ENCODE results near the gene ZNF784. TPM values are rescaled to one million over a fixed set of nuclear protein-coding genes. Genes with fewer than 3 reads are reported as not detected.

The ZNF784 gene, protein sequence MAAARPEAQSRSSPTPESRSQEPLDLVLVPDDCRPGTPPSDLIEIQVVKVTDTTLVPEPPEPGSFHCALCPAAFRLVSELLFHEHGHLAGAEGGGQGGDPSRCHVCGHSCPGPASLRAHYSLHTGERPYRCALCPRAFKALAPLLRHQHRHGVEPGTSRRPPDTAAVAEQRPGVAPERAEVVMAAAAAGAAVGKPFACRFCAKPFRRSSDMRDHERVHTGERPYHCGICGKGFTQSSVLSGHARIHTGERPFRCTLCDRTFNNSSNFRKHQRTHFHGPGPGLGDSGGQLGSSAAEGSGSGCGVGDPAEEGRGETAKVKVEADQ
- total RNA-seq (2021), result 9.9 to 12.1 TPM (median 11.4 TPM) in 3 replicates
- percentile 56 among the genes with signal in this experiment for Bru-seq, nascent RNA
- long read RNA-seq, experiment 1, transcript ZNF784-201 (2 exons, 2,021 nt), result major isoform, 27 of 34 reads
- long read RNA-seq, experiment 1, partial matches to known transcripts, result 5 of 34 reads
- long read RNA-seq, experiment 1, other reads (novel, unspliced or antisense), result 0 of 34 reads
- long read RNA-seq, experiment 2, transcript ZNF784-201 (2 exons, 2,021 nt), result major isoform, 7 of 24 reads
- long read RNA-seq, experiment 2, partial matches to known transcripts, result 0 of 24 reads
- long read RNA-seq, experiment 2, other reads (novel, unspliced or antisense), result 17 of 24 reads
- long read RNA-seq, experiment 3, partial matches to known transcripts, result 0 of 1 reads
- long read RNA-seq, experiment 3, other reads (novel, unspliced or antisense), result 1 of 1 reads

DNA sequence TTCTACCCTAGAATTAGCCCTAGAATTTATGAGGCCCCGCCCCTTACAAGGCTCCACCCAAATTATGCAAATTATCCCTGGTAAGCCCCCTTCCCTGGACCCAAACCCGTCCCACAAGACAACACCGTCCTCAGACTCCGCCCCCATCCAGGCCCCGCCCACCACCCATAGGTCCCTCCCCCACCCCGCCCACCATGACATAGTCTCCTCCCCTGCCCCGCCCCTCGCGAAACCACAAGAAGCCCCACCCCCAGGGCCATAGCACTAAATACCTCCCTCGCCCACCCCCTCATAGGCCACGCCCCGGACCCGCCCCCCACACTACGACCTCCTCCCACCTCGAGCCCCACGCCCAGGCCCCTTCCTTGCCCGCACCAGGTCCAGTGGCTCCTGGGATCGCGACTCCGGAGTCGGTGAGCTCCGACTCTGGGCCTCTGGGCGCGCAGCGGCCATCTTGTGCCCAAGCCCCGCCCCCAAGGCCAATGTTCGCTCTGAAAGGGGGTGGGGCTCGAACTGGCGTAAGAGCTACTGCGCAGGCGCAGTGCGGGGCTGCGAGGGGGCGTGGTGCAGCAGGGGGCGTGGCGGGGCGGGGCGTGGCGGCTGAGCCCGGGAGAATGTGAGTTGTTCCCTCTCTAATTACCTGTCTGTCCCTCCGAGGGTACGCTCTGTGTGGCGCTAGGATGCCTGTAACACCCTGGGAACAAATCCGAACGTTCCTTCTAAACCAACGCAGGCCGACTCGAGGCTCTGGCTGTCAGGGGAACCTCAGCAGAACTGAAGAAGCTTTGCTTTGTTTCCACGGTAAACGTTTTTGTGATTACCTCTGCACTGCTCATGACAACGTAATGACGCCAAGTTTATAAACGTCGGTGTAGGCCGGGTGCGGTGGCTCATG is at the start of gene ZNF784:
ZNF784 (minus strand) TSS at position 458 of the 895 bp plus-strand sequence; CDS start at position 453, 5 bp downstream.
- peak within 1 kb of the TSS; percentile 90 for H3K27ac Mint-ChIP-seq
- H3K36me3 Mint-ChIP-seq, result peaks cover 11% of the 10 kb centered on the region
- ChIA-PET CTCF (interaction anchor here (0.5 to 2.7 kb wide), 27 partner anchors 8 to 784 kb away, joined by 3 to 34 read pairs (median 4); partner anchors contain the start of genes FIZ1, ISOC2, ZNF580 and ZNF865), POLR2A (interaction anchor here (0.7 to 2.6 kb wide), 7 partner anchors 8 to 148 kb away, joined by 3 to 12 read pairs (median 5); partner anchors contain the start of genes FIZ1 and ZNF628)
- peaks cover 15% of the 10 kb centered on the region for H3K4me1 Mint-ChIP-seq
- H3K4me3 Mint-ChIP-seq, result peak within 1 kb of the TSS; percentile 76
- H3K27me3 Mint-ChIP-seq (ENCODE audit: low read depth), result peaks cover 18% of the 10 kb centered on the region
- DNase-seq (ENCODE audit: low spot score), result peak; percentile 92
- ATAC-seq, result peak; percentile 87
- H3K9me3 Mint-ChIP-seq, result 0 out of 2 replicates have a peak, but pooled peaks cover 3% of the 10 kb centered on the region
- TF ChIP-seq, protein P1, sequence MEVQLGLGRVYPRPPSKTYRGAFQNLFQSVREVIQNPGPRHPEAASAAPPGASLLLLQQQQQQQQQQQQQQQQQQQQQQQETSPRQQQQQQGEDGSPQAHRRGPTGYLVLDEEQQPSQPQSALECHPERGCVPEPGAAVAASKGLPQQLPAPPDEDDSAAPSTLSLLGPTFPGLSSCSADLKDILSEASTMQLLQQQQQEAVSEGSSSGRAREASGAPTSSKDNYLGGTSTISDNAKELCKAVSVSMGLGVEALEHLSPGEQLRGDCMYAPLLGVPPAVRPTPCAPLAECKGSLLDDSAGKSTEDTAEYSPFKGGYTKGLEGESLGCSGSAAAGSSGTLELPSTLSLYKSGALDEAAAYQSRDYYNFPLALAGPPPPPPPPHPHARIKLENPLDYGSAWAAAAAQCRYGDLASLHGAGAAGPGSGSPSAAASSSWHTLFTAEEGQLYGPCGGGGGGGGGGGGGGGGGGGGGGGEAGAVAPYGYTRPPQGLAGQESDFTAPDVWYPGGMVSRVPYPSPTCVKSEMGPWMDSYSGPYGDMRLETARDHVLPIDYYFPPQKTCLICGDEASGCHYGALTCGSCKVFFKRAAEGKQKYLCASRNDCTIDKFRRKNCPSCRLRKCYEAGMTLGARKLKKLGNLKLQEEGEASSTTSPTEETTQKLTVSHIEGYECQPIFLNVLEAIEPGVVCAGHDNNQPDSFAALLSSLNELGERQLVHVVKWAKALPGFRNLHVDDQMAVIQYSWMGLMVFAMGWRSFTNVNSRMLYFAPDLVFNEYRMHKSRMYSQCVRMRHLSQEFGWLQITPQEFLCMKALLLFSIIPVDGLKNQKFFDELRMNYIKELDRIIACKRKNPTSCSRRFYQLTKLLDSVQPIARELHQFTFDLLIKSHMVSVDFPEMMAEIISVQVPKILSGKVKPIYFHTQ (CRISPR knock-in tag; IDR thresholded peaks at IDR 0.05), result no peak
- TF ChIP-seq SP1 (CRISPR knock-in tag; conservative IDR thresholded peaks at IDR 0.05), result peak; percentile 79; the same call in 1 of the 2 replicates

DNA sequence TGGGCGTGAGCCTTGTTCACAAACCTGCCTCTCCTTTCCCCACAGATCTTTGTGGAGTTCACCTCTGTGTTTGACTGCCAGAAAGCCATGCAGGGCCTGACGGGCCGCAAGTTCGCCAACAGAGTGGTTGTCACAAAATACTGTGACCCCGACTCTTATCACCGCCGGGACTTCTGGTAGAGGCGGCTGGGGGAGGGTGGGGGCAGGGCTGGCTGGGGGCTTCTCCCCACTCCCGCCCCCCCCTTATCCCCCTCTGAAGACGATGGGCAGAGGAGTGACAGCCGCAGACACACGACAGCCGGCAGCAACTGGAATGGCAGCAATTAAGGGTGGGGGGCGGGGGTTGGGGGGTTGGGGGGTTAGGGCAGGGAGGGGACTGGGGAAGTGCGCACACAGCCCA is 49.5 kb upstream of the ZNF784 start:
- peak overlapping the region; percentile 85 for H3K27ac Mint-ChIP-seq
- DNase-seq (ENCODE audit: low spot score) (no peak), ATAC-seq (no peak)
- H3K36me3 Mint-ChIP-seq, result peaks cover 43% of the 10 kb centered on the region
- no peaks in the 10 kb centered on the region for H3K9me3 Mint-ChIP-seq
- ChIA-PET CTCF (interaction anchor here (0.8 to 1.7 kb wide), 4 partner anchors 19 to 49 kb away, joined by 3 to 8 read pairs (median 4); partner anchors contain the start of genes U2AF2 and ZNF784), POLR2A (no interaction called here)
- H3K4me1 Mint-ChIP-seq, result peaks cover 47% of the 10 kb centered on the region
- peak overlapping the region; percentile 49 for H3K4me3 Mint-ChIP-seq
- no peaks in the 10 kb centered on the region for H3K27me3 Mint-ChIP-seq (ENCODE audit: low read depth)
- TF ChIP-seq, protein P2, sequence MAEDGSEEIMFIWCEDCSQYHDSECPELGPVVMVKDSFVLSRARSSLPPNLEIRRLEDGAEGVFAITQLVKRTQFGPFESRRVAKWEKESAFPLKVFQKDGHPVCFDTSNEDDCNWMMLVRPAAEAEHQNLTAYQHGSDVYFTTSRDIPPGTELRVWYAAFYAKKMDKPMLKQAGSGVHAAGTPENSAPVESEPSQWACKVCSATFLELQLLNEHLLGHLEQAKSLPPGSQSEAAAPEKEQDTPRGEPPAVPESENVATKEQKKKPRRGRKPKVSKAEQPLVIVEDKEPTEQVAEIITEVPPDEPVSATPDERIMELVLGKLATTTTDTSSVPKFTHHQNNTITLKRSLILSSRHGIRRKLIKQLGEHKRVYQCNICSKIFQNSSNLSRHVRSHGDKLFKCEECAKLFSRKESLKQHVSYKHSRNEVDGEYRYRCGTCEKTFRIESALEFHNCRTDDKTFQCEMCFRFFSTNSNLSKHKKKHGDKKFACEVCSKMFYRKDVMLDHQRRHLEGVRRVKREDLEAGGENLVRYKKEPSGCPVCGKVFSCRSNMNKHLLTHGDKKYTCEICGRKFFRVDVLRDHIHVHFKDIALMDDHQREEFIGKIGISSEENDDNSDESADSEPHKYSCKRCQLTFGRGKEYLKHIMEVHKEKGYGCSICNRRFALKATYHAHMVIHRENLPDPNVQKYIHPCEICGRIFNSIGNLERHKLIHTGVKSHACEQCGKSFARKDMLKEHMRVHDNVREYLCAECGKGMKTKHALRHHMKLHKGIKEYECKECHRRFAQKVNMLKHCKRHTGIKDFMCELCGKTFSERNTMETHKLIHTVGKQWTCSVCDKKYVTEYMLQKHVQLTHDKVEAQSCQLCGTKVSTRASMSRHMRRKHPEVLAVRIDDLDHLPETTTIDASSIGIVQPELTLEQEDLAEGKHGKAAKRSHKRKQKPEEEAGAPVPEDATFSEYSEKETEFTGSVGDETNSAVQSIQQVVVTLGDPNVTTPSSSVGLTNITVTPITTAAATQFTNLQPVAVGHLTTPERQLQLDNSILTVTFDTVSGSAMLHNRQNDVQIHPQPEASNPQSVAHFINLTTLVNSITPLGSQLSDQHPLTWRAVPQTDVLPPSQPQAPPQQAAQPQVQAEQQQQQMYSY (CRISPR knock-in tag; IDR thresholded peaks at IDR 0.05), result no peak
- no peak for TF ChIP-seq NR2C2 (CRISPR knock-in tag; IDR thresholded peaks at IDR 0.05)
- TF ChIP-seq ZNF317 (CRISPR knock-in tag; IDR thresholded peaks at IDR 0.05; ENCODE audit: borderline replicate concordance, low read depth), result no peak
- TF ChIP-seq ZNF138 (CRISPR knock-in tag; conservative IDR thresholded peaks at IDR 0.05), result no peak
- TF ChIP-seq, protein P3, sequence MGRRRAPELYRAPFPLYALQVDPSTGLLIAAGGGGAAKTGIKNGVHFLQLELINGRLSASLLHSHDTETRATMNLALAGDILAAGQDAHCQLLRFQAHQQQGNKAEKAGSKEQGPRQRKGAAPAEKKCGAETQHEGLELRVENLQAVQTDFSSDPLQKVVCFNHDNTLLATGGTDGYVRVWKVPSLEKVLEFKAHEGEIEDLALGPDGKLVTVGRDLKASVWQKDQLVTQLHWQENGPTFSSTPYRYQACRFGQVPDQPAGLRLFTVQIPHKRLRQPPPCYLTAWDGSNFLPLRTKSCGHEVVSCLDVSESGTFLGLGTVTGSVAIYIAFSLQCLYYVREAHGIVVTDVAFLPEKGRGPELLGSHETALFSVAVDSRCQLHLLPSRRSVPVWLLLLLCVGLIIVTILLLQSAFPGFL (CRISPR knock-in tag; IDR thresholded peaks at IDR 0.05; ENCODE audit: borderline replicate concordance), result no peak
- no peak for TF ChIP-seq ZNF416 (CRISPR knock-in tag; IDR thresholded peaks at IDR 0.05)
- no peak for TF ChIP-seq JAZF1 (CRISPR knock-in tag; IDR thresholded peaks at IDR 0.05)
- TF ChIP-seq, protein P4, sequence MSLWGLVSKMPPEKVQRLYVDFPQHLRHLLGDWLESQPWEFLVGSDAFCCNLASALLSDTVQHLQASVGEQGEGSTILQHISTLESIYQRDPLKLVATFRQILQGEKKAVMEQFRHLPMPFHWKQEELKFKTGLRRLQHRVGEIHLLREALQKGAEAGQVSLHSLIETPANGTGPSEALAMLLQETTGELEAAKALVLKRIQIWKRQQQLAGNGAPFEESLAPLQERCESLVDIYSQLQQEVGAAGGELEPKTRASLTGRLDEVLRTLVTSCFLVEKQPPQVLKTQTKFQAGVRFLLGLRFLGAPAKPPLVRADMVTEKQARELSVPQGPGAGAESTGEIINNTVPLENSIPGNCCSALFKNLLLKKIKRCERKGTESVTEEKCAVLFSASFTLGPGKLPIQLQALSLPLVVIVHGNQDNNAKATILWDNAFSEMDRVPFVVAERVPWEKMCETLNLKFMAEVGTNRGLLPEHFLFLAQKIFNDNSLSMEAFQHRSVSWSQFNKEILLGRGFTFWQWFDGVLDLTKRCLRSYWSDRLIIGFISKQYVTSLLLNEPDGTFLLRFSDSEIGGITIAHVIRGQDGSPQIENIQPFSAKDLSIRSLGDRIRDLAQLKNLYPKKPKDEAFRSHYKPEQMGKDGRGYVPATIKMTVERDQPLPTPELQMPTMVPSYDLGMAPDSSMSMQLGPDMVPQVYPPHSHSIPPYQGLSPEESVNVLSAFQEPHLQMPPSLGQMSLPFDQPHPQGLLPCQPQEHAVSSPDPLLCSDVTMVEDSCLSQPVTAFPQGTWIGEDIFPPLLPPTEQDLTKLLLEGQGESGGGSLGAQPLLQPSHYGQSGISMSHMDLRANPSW (CRISPR knock-in tag; conservative IDR thresholded peaks at IDR 0.05; ENCODE audit: low read depth), result no peak
- TF ChIP-seq, protein P5, sequence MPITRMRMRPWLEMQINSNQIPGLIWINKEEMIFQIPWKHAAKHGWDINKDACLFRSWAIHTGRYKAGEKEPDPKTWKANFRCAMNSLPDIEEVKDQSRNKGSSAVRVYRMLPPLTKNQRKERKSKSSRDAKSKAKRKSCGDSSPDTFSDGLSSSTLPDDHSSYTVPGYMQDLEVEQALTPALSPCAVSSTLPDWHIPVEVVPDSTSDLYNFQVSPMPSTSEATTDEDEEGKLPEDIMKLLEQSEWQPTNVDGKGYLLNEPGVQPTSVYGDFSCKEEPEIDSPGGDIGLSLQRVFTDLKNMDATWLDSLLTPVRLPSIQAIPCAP (CRISPR knock-in tag; IDR thresholded peaks at IDR 0.05), result no peak
- TF ChIP-seq, protein P6, sequence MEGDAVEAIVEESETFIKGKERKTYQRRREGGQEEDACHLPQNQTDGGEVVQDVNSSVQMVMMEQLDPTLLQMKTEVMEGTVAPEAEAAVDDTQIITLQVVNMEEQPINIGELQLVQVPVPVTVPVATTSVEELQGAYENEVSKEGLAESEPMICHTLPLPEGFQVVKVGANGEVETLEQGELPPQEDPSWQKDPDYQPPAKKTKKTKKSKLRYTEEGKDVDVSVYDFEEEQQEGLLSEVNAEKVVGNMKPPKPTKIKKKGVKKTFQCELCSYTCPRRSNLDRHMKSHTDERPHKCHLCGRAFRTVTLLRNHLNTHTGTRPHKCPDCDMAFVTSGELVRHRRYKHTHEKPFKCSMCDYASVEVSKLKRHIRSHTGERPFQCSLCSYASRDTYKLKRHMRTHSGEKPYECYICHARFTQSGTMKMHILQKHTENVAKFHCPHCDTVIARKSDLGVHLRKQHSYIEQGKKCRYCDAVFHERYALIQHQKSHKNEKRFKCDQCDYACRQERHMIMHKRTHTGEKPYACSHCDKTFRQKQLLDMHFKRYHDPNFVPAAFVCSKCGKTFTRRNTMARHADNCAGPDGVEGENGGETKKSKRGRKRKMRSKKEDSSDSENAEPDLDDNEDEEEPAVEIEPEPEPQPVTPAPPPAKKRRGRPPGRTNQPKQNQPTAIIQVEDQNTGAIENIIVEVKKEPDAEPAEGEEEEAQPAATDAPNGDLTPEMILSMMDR (IDR thresholded peaks at IDR 0.05), result no peak
- TF ChIP-seq, protein P7, sequence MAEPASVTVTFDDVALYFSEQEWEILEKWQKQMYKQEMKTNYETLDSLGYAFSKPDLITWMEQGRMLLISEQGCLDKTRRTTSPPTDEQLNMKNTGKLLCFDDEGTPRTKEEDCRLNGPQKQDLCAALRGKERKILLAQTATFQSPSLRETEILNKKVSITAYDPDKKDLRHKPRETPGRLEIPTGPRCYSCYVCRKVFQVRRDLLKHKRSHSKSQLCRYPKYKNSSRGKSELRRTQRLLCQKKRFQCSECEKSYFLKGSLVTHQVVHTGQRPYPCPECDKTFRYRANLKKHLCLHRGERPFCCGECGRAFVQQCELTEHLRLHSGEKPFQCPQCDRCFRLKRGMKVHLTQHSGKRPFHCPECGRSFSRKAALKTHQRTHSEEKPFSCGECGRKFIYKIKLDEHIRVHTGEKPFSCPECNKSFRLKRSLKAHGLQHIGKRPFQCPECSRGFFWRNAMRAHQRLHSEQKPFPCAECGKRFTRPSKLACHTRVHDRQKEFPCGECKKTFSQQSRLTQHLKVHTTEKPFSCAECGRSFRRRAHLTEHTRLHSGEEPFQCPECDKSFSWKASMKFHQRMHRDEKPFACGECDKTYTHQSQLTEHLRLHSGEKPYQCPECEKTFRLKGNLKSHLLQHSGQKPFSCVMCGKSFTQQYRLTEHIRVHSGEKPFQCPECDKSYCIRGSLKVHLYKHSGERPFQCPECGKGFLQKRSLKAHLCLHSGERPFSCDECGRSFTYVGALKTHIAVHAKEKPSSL (CRISPR knock-in tag; conservative IDR thresholded peaks at IDR 0.05), result no peak
